Keratinocyte (primary cell): ENCODE measurements around the gene ANXA8. TPM values are rescaled to one million over a fixed set of nuclear protein-coding genes. Genes with fewer than 3 reads are reported as not detected.

Source experiments
- DNase-seq: peaks from one replicate; pipeline ENCODE4 v3.0.0-alpha.2; 2011; ENCODE audit warnings: low read depth, missing footprints, low spot score
- FAIRE-seq: peaks from 2 replicates; lab custom pipeline; 2011; peaks lifted over from hg19 to GRCh38; lab: Jason Lieb, UNC
- H2AFZ ChIP-seq: 2 replicates; pipeline ENCODE4 v1.6.0; 2012; ENCODE audit warnings: low read length, control low read depth, inconsistent platforms; ENCODE audit not compliant: control insufficient read depth
- H3K27ac ChIP-seq: 2 replicates; pipeline ENCODE4 v1.5.1; 2011; ENCODE audit warnings: low read length; ENCODE audit not compliant: control insufficient read depth, insufficient read depth
- H3K27me3 ChIP-seq: 3 replicates; pipeline ENCODE4 v1.6.0; 2011; ENCODE audit warnings: low read length; ENCODE audit not compliant: control insufficient read depth, insufficient read depth; ENCODE audit errors: extremely low read depth
- H3K36me3 ChIP-seq, 2 experiments: 2 replicates in 1 of 2; 3 replicates in 1 of 2; pipeline ENCODE4 v1.5.1; 2011; ENCODE audit warnings: low read length in 2 of 2, mild to moderate bottlenecking in 1 of 2; ENCODE audit not compliant: control insufficient read depth in 2 of 2, insufficient read depth in 2 of 2; ENCODE audit errors: extremely low read depth in 1 of 2
- H3K4me1 ChIP-seq: 3 replicates; pipeline ENCODE4 v1.5.1; 2011; ENCODE audit warnings: low read length; ENCODE audit not compliant: control insufficient read depth, insufficient read depth; ENCODE audit errors: extremely low read depth
- H3K4me2 ChIP-seq: 3 replicates; pipeline ENCODE4 v1.6.0; 2011; ENCODE audit warnings: low read depth, low read length; ENCODE audit not compliant: control insufficient read depth, insufficient read depth; ENCODE audit errors: extremely low read depth
- H3K4me3 ChIP-seq, 3 experiments: fragments of 200-600 bp in 1 of 3; sonication (generic) in 1 of 3; 2 replicates in 2 of 3; 3 replicates in 1 of 3; pipeline ENCODE4 v1.5.1; 2011 to 2016; ENCODE audit warnings: low read length in 3 of 3, mild to moderate bottlenecking in 3 of 3, control low read depth in 2 of 3, inconsistent platforms in 1 of 3, low read depth in 1 of 3, mixed read lengths in 1 of 3, mixed run types in 1 of 3, moderate library complexity in 1 of 3; ENCODE audit not compliant: control insufficient read depth in 2 of 3, insufficient read depth in 2 of 3; ENCODE audit errors: extremely low read depth in 1 of 3
- H3K79me2 ChIP-seq: 2 replicates; pipeline ENCODE4 v1.6.0; 2012; ENCODE audit warnings: low read length; ENCODE audit not compliant: control insufficient read depth, insufficient read depth
- H3K9ac ChIP-seq: 3 replicates; pipeline ENCODE4 v1.6.0; 2011; ENCODE audit warnings: low read length; ENCODE audit not compliant: control insufficient read depth, insufficient read depth; ENCODE audit errors: extremely low read depth
- H3K9me1 ChIP-seq: 3 replicates; pipeline ENCODE4 v1.6.0; 2011; ENCODE audit warnings: low read length; ENCODE audit not compliant: control insufficient read depth, insufficient read depth; ENCODE audit errors: extremely low read depth
- H3K9me3 ChIP-seq: 2 replicates; pipeline ENCODE4 v1.5.1; 2012; ENCODE audit warnings: low read depth, low read length; ENCODE audit not compliant: control insufficient read depth
- H4K20me1 ChIP-seq: 3 replicates; pipeline ENCODE4 v1.6.0; 2011; ENCODE audit warnings: low read length; ENCODE audit not compliant: control insufficient read depth, insufficient read depth; ENCODE audit errors: extremely low read depth
- CTCF ChIP-seq, 3 experiments: IDR thresholded peaks in 1 of 3; conservative IDR thresholded peaks in 1 of 3; optimal IDR thresholded peaks in 1 of 3; 2 replicates in 2 of 3; 3 replicates in 1 of 3; pipeline versions ENCODE3 to v1.5.1; 2011; ENCODE audit warnings: low read length in 3 of 3, mild to moderate bottlenecking in 3 of 3, moderate library complexity in 2 of 3, control low read depth in 1 of 3, inconsistent platforms in 1 of 3; ENCODE audit not compliant: insufficient read depth in 2 of 3; ENCODE audit errors: extremely low read depth in 1 of 3
- EZH2 ChIP-seq: IDR thresholded peaks from one replicate; pipeline ENCODE4 v1.6.1; 2012; ENCODE audit warnings: inconsistent platforms, mild to moderate bottlenecking, low read length, moderate library complexity
- dilution Hi-C: fragments of 300-500 bp; cut with MboI; formaldehyde crosslinking; loops from one replicate; pipeline ENCODE4 v1.7.0; 2020; ENCODE audit warnings: low sequenced_read_pairs; ENCODE audit not compliant: extremely low pct_ligation_motif_present
- polyA plus RNA-seq, 5 experiments: library from polyadenylated mRNA; depleted of rRNA in 3 of 5; stranded (reverse) in 3 of 5; stranded (forward) in 1 of 5; unstranded in 1 of 5; fragments of >200 nt; gene quantifications; 1 replicate in 1 of 5; 2 replicates in 3 of 5; 3 replicates in 1 of 5; pipeline versions ENCODE4 v1.2.1 to v1.2.3, GENCODE V29; 2011 to 2012; ENCODE audit warnings: missing spikeins in 2 of 5, low read depth in 1 of 5, low replicate concordance in 1 of 5

The ANXA8 gene
- polyA plus RNA-seq, 1 donor (not counting 4 experiments of a cell fraction or from before 2014, with no cell fraction given): 820 TPM

- Histone ChIP-seq H3K27ac (no peak overlapping the region), H3K9me3 (no peaks in the 10 kb centered on the region), H3K79me2 (no peaks in the 10 kb centered on the region), H3K4me3 (no peak overlapping the region), H3K36me3 (no peaks in the 10 kb centered on the region), H3K4me1 (no peaks in the 10 kb centered on the region), H3K4me2 (no peak overlapping the region), H3K27me3 (no peaks in the 10 kb centered on the region), H4K20me1 (no peaks in the 10 kb centered on the region), H3K9me1 (no peaks in the 10 kb centered on the region), H2AFZ (no peak overlapping the region), H3K9ac (no peak overlapping the region)
- dilution Hi-C loops: no loop called here
- DNase-seq (no peak), FAIRE-seq (no peak)
- no peak for TF ChIP-seq CTCF (optimal IDR thresholded peaks at IDR 0.05 in 1 of 3, IDR thresholded peaks at IDR 0.05 in 1 of 3, conservative IDR thresholded peaks at IDR 0.05 in 1 of 3; ENCODE audit: extremely low read depth in 1 of 3, insufficient read depth in 2 of 3, low read length in 3 of 3)
- TF ChIP-seq EZH2: no peak
These were observed 48.8 kb downstream of the ANXA8 start for GRCh38 chr10:47435081-47435480.

GRCh38 chr10:47425813-47426419, 58.0 kb downstream of the ANXA8 start:
- H4K20me1 ChIP-seq: no peaks in the 10 kb centered on the region
- no peak overlapping the region for H2AFZ ChIP-seq
- no peaks in the 10 kb centered on the region for H3K27me3 ChIP-seq
- no peak for TF ChIP-seq EZH2
- TF ChIP-seq CTCF (optimal IDR thresholded peaks at IDR 0.05 in 1 of 3, IDR thresholded peaks at IDR 0.05 in 1 of 3, conservative IDR thresholded peaks at IDR 0.05 in 1 of 3; ENCODE audit: extremely low read depth in 1 of 3, insufficient read depth in 2 of 3, low read length in 3 of 3): no peak
- no peaks in the 10 kb centered on the region for H3K9me3 ChIP-seq
- H3K27ac ChIP-seq: no peak overlapping the region
- DNase-seq (no peak), FAIRE-seq (no peak)
- no peaks in the 10 kb centered on the region for H3K9me1 ChIP-seq
- H3K4me1 ChIP-seq: no peaks in the 10 kb centered on the region
- no peak overlapping the region for H3K9ac ChIP-seq
- H3K79me2 ChIP-seq: no peaks in the 10 kb centered on the region
- no peak overlapping the region for H3K4me2 ChIP-seq
- dilution Hi-C loops: no loop called here
- no peaks in the 10 kb centered on the region for H3K36me3 ChIP-seq
- no peak overlapping the region for H3K4me3 ChIP-seq
